ACHN (cell line): ENCODE measurements around the gene KIF5B.
"Not testable (repeated sequence)": the region's sequence is repeated elsewhere in the genome, so short reads cannot be mapped to it uniquely, and the experiment has no call there.

Source experiments
- DNase-seq: peaks from one replicate; pipeline ENCODE4 v3.0.0-alpha.2; 2015
- in situ Hi-C: cut with HindIII; loops from 2 replicates; pipeline ENCODE4 v1.10.0; 2017; ENCODE audit warnings: low sequenced_read_pairs, low pct_ligation_motif_present, low pct_unique_long_range_greater_than_20kb

Gene KIF5B

DNA sequence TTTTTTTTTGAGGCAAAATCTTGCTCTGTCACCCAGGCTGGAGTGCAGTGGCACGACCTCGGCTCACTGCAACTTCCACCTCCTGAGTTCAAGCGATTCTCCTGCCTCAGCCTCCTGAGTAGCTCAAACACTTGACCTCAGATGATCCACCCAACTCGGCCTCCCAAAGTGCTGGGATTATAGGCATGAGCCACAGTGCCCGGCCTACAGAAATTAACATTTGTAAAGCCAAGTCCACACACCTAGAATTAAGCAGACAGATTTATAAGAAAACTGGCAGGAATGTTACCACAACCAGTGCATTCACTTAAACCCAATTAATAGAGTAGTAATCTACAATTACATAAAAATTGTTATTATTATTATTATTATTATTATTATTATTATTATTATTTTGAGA is 11.7 kb upstream of the KIF5B start:
- in situ Hi-C loops, DNase-seq: not testable (repeated sequence)

DNA sequence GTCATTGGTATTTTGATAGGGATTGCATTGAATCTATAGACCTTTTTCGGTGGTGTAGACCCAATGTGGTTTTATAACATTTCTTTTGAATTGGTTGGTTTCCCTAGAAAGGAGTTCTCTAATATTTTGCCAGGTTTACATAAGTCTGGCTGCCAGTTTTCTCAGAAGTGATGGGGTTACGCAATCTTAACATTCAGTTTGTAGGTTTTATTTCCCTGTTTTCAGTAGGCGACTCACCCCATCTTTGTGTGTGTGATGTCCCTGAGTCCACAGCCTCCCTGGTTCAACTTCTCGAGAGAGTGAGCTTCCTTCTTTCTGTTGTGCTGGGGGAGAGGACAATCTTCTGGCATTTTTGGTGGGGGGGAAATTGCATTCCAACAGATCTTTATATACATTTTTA is 9.6 kb upstream of the KIF5B start:
- DNase-seq: no peak
- in situ Hi-C loops: no loop called here

DNA sequence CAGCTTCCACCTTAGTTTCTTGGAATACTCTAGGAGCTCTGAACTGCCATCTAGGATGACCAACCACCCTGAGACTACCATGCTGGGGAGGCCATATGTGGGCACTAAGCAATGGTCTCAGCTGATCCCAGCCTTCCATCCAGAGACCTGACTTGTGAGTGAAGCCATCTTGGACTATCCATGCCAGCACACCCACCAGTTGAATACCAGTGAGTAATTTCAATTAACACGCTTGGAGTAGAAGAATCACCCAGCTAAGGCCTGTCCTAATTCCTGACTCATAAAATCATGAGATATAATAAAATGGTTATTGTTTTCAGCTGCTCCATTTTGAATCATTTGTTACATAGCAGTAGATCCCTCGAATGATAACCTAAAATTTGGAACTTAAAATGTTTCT is 5.2 kb upstream of the KIF5B start:
- no peak for DNase-seq

DNA sequence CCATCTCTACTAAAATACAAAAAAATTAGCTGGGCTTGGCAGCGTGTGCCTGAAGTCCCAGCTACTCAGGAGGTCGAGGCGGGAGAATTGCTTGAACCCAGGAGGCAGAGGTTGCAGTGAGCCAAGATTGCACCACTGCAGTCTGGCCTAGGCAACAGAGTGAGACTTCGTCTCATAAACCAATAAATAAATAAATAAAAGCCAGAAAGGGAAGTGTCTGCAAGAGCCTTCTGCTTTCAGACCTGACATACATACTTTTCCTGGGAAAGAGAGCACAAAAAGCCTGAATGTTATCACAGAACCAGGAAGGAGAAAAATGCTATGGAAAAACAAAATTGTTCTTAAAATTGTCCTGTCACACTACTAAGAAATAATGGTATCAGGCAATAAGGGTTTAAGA is 4.1 kb upstream of the KIF5B start:
- in situ Hi-C loops: no loop called here
- DNase-seq: no peak

More for the DNA sequence above, 5.2 kb upstream of the KIF5B start:
- in situ Hi-C loops: no loop called here

DNA sequence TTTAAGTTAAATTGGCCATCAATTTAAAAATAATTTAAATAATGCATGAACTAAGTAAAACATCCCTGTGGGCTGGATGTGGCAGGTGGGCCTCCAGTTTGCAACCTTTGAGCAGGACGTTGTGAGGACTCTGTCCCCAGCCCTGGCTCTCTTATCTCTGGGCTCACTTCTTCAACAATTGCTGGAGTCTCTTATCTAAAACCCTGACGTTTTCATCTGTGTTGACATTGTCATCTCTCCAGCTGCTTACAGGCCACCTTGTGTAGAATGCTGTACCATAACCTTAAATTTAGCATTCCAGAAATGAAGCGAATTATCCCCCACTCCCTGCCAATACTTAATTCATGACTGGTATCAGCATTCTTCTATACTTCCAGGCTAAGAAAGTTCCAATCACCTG is 3.2 kb upstream of the KIF5B start:
- in situ Hi-C loops: no loop called here
- DNase-seq: no peak

DNA sequence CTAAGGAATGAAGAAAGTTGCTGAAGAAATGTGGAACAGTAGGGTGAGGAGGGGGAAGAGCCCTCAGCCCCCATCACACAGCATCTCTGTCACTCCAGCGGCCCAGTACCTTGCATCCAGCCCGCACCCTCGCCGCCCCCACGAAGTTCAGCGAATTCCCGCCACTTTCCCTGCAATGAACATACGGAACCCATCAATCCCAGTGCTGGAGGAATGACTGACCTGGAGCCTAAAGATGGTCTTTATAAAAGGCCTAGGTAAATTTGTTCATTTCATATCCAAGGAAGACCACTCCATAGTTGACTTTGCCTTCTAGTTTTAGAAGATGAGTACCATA is 779 bp upstream of the KIF5B start:
- in situ Hi-C loops: no loop called here

DNA sequence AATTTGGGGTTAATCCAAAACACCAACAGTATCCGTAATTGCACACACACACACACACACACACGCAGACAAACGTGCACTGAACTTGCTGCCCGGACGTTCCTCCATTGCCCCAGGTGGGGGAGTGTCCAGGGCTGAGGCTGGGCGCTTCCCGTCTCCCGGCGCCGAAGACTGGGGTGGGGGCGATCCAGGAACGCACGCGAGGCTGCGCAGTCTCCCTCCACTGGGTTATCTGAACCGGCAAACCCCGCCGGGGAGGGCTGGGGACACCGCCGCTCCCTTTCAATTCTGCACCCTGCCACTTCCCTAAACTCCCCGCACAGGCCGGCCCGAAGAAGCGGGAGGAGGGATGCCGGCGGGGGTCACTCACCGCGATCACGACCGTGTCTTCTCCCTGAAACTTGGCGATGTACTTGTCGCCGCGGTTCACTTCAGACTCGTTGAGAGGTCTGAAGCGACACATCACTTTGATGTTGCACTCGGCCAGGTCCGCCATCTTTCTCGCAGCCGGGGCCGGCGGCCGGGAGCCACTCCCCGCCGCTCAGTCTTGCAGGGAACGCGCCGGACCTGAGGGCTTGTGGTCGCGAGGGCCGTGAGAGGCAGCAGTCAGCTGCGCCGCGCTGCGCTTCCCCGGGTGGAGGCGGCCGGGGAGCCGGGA is 618 bp downstream of the KIF5B start:
- peak; percentile 53 for DNase-seq
- in situ Hi-C loops: no loop called here

More for the DNA sequence above, 779 bp upstream of the KIF5B start:
- no peak for DNase-seq

DNA sequence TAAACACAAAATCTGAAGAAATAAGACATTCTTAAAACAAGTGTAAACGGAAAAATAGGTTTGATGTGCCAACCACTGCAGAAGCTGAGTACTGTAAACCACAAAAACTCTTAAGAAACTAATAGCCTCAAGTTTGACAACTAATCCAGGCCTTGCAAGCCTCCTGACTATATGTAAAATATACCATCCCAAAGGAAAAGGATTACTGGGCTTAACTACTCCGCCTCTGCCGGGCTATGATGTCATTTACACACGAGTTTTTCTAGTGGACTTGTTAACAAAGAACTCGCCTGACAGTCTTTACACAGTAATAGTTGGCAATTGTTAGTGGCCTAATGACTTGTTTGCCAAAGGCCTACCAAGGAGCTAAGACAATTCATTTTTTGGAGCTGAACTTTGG is 2.1 kb downstream of the KIF5B start:
- DNase-seq: peak; percentile 10
- in situ Hi-C loops: no loop called here

DNA sequence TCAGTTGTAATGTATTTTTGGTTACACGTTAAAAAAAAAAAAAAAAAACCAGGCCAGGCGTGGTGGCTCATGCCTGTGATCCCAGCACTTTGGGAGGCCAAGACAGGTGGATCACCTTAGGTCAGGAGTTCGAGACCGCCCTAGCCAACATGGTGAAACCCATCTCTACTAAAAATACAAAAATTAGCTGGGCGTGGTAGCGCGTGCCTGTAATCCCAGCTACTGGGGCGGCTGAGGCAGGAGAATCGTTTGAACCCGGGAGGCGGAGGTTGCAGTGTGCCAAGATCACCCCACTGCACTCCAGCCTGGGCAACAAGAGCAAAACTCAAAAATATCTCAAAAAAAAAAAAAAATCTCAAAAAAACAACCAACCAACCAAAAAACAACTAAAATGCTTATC is 2.8 kb downstream of the KIF5B start:
- in situ Hi-C loops, DNase-seq: not testable (repeated sequence)

DNA sequence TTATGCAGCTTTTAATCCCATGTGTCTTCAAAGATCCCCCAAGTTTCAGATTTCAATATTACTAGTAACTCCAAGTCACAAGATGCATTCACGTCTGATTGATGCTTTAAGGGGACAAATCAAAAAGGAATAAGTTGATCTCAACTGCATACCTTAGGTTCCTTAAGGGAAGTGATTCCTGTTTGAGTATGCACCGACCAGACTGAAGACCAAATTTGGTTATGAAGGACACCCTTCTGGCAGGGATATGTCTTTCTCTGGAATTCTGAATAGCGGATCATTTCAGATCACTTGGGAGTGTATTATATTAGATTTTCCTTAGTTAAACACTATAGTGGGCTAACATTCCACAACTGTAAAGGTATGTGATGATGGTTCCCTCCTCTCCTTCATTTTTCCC is 4.3 kb downstream of the KIF5B start:
- in situ Hi-C loops: no loop called here
- DNase-seq: no peak

DNA sequence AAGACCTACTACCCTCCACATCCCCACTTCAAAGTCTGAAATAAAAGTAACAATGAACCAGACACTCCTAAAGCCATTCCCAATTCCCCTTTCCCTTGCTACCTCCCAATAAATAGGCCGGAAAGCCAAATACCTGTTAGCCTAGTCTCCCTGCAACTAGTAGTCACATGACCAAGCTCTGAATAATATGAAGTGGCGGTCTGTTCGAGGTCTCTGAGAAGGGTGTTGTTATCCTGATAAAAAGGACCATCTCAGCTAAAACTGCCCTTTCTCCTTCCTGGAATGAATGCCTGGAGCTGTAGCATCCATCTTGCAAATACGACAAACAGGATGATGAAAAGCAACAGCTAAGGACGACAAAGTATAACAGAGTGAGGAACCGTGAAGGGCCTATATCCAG is 6.0 kb downstream of the KIF5B start:
- in situ Hi-C loops: no loop called here
- no peak for DNase-seq

DNA sequence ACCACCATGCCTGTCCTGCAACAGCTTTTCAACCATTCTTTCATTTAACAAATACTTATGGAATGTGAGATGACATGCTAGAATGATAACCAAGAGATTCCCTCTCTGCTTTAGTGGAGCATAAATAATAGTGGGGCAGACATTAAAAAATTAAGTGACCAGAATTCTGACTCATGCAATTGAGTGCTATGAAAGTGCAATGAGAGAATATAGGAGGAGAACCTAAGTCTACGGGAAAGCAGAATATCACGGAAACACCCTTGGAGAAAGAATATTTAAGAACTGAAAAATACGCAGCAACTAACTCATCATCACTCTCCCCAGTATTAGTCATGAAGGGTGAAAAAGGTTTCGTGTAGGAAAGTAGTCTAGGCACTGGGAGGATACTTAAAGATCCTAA is 7.1 kb downstream of the KIF5B start:
- peak; percentile 37 for DNase-seq
- in situ Hi-C loops: no loop called here

DNA sequence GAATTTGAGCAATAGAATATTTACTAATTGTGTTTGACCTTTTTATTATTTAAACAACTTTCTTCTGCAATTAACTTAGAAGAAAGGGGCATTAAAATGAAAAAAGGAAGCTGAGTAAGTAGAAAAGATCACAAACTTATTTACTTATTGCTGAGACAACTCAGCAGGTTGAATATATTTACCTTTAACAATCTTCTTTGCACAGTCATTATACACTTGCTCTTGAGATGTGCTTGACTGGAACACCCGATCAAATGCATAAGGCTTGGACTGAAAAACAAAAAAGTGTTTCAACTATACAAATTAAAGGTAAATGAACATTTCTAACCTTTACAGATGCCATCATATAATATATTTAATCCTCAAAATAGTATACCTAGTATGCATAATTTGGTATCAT is 7.9 kb downstream of the KIF5B start:
- in situ Hi-C loops: no loop called here
- no peak for DNase-seq

DNA sequence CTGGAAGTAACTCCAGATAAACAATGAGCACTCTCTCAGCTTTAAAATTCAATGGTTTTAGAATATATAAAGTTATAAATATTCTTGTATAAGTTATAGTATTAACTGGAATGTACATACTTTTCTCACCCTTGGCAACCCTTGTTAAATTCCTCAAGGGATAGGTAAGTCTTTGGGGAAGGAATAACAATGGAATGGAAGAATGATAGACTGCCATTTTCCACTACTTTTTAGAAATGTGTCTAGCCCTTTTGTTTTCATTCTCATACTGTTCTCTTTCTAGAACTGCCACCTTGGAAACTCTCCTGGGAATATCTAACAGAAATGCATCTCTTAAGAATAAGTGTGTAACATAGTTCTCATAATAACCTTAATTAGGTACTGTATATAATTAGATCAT is 8.3 kb downstream of the KIF5B start:
- DNase-seq: no peak
- in situ Hi-C loops: no loop called here

DNA sequence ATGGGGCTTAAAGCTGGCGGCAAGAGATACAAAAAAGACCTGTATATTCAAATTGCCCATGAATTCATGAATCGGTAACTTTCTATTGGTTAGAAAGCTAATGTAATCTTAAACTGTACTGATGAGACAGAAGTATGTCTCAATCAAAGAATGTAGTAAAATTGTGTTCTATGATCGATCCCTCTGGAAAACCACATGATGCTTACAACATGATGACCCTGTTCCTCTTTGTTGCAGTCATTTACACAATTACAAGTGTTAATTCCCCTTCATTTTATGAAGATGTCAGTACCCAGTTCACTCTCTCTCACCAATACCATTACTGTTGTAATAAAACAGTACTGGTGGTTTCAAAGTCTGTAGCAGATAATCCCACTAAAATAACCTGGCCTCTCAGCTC is 10.1 kb downstream of the KIF5B start:
- in situ Hi-C loops: no loop called here
- no peak for DNase-seq

DNA sequence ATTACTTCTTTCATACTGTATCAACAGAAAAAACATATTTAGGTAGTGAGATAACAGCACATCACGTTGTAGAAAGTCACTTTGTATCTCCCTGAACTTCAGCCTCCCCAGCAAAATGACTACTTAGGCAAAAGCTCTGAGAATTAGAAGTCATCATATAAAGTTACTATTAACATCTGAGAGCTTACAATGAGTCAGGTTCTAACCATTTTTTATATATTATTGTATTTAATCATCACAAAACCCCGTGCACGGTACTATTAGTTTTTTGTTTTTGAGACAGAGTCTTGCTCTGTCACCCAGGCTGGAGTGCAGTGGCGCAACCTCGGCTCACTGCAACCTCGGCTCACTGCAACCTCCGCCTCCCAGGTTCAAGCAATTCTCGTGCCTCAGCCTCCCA is 13.5 kb downstream of the KIF5B start:
- DNase-seq, in situ Hi-C loops: not testable (repeated sequence)

DNA sequence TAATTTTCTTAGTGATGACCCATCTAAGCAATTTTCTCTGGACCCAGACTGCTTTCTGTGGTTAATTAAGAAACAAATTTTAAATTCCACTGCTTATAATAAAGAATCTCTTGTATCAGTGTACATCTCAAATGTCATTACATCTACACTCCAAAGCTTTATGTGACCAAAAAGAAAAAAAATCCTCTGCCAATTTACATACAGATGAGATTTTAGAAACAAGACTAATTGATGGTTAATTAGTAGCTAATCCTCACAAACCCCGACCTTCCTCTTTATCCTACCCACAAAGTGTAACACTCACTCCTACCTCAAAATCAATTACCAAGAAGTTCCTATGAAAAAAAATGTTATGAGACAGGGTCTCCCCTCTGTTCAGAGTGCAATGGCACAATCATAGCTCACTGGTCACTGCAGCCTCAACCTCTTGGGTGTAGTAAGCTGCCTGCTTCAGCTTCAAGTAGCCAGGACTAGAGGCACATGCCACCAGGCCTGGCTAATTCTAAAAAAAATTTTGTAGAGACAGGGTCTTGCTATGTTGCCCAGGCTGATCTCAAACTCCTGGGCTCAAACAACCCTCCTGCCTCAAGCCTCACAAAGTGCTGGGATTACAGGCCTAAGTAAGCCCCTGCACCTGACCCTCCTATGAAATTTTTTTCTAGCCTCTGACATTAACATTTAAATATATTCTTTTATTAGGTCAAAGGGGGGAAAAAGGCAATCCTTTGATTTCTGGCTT is 14.8 kb downstream of the KIF5B start:
- no peak for DNase-seq
- in situ Hi-C loops: no loop called here

DNA sequence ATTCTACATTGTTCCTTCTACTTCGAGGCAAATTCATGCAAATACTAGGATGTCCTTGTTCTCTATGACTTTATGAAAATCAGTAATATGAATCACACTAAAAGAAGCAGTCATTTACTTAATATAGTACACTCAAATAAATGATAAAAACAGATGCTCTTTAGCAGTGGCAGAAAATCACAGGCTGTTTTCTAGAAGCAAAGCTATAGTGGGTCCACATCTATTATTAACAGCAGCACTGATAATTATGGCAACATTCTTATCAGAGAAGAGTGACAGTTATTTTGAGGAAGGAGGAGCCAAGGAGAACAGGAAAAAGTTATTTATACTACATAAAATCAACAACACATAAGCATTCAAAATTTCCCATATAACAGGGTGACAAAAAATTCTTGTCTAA is 16.5 kb downstream of the KIF5B start:
- in situ Hi-C loops: no loop called here

DNA sequence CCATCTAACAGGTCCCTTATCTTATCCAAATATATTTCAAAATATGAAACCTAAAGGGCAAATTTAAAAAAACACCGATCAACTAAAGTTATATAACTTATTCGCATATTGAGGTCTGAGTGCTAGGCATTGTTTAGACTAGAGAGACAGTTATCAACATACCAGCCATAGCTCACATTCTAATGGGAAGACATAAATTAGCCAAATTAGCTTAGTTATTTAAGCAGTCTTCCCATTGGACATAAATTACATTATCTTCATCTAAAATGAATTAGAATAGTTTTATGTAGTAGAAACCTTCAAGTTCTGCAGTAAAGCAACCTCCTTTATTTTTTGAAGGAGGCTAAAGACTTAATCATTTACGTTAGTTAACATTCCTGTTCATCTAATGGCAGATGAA is 17.4 kb downstream of the KIF5B start:
- in situ Hi-C loops: no loop called here
- DNase-seq: no peak

More for the DNA sequence above, 16.5 kb downstream of the KIF5B start:
- no peak for DNase-seq

DNA sequence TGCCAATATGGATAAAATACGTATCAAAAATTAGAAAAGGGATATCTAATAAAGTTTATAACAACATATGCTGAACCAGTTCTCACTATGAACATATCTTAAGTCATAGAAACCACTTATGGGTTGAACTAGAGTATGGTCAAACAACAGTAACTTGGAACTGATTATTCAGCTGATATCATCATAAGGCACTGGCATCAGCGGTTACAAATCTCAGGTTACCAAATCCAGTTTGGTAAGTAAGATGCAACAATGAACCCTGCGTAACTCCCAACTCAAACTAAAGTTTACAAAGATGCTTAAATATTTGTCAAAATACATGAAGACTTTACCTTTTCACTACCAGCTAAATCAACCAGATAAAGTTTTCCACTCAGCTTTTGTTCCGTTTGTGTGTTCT is 19.3 kb downstream of the KIF5B start:
- DNase-seq: no peak
- in situ Hi-C loops: no loop called here
